ENCODE measurements around the gene ACAD11. TPM values are rescaled to one million over a fixed set of nuclear protein-coding genes. Genes with fewer than 3 reads are reported as not detected.
"Not testable (repeated sequence)": the region's sequence is repeated elsewhere in the genome, so short reads cannot be mapped to it uniquely, and the experiment has no call there.

The ACAD11 gene
- total RNA-seq, 1 donor from 2014 or later: 26.5 TPM

- no peaks in the 10 kb centered on the region for H3K36me3 ChIP-seq
- no peak overlapping the region for H3K27ac ChIP-seq
- H3K4me3 ChIP-seq: no peak overlapping the region
- TF ChIP-seq POLR2A (IDR thresholded peaks at IDR 0.05) (no peak), POLR2AphosphoS5 (IDR thresholded peaks at IDR 0.05; ENCODE audit: insufficient read depth in 1 of 2, low read depth in 1 of 2) (no peak)
- TF ChIP-seq, protein P1, sequence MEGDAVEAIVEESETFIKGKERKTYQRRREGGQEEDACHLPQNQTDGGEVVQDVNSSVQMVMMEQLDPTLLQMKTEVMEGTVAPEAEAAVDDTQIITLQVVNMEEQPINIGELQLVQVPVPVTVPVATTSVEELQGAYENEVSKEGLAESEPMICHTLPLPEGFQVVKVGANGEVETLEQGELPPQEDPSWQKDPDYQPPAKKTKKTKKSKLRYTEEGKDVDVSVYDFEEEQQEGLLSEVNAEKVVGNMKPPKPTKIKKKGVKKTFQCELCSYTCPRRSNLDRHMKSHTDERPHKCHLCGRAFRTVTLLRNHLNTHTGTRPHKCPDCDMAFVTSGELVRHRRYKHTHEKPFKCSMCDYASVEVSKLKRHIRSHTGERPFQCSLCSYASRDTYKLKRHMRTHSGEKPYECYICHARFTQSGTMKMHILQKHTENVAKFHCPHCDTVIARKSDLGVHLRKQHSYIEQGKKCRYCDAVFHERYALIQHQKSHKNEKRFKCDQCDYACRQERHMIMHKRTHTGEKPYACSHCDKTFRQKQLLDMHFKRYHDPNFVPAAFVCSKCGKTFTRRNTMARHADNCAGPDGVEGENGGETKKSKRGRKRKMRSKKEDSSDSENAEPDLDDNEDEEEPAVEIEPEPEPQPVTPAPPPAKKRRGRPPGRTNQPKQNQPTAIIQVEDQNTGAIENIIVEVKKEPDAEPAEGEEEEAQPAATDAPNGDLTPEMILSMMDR (IDR thresholded peaks at IDR 0.05): no peak
- intact Hi-C loops (cut with DNase I): no loop called here
- no peak for DNase-seq (ENCODE audit: extremely low spot score in 2 of 2)
- H3K9me3 ChIP-seq: no peaks in the 10 kb centered on the region
- H3K4me1 ChIP-seq: peaks cover 4% of the 10 kb centered on the region
- H3K27me3 ChIP-seq: no peaks in the 10 kb centered on the region
These were observed 103.0 kb downstream of the ACAD11 start for GRCh38 chr3:132556508-132557159.

DNA sequence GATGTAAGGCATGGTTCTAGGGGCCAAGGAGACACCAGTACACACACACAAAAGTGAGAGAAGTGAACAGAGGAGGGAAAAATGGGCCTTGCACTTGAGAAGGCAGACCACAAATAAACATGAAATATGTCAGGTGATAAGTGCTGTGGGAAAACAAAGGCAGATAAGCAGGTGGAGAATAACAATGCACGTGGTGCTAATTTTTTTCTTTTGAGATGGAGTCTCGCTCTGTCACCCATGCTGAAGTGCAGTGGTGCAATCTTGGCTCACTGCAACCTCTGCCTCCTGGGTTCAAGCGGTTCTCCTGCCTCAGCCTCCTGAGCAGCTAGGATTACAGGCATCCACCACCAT is 103.6 kb downstream of the ACAD11 start:
- DNase-seq (ENCODE audit: extremely low spot score in 2 of 2); H3K9me3 ChIP-seq; intact Hi-C loops (cut with DNase I); H3K4me3 ChIP-seq; H3K27ac ChIP-seq; H3K36me3 ChIP-seq; H3K4me1 ChIP-seq; H3K27me3 ChIP-seq: not testable (repeated sequence)

GRCh38 chr3:132555306-132556035 is 104.1 kb downstream of the ACAD11 start:
- H3K9me3 ChIP-seq: no peaks in the 10 kb centered on the region
- no peak overlapping the region for H3K27ac ChIP-seq
- intact Hi-C loops (cut with DNase I): no loop called here
- H3K36me3 ChIP-seq: no peaks in the 10 kb centered on the region
- DNase-seq (ENCODE audit: extremely low spot score in 2 of 2): no peak
- no peak overlapping the region for H3K4me3 ChIP-seq
- H3K4me1 ChIP-seq: peaks cover 4% of the 10 kb centered on the region
- H3K27me3 ChIP-seq: no peaks in the 10 kb centered on the region
- TF ChIP-seq POLR2A (IDR thresholded peaks at IDR 0.05): no peak
- TF ChIP-seq, protein P1 (IDR thresholded peaks at IDR 0.05): no peak
- TF ChIP-seq POLR2AphosphoS5 (IDR thresholded peaks at IDR 0.05; ENCODE audit: insufficient read depth in 1 of 2, low read depth in 1 of 2): no peak

GRCh38 chr3:132554437-132554836 is 105.2 kb downstream of the ACAD11 start:
- no peak overlapping the region for H3K4me3 ChIP-seq
- H3K36me3 ChIP-seq: no peaks in the 10 kb centered on the region
- no peak for DNase-seq (ENCODE audit: extremely low spot score in 2 of 2)
- no peak overlapping the region for H3K27ac ChIP-seq
- no peaks in the 10 kb centered on the region for H3K9me3 ChIP-seq
- H3K27me3 ChIP-seq: no peaks in the 10 kb centered on the region
- TF ChIP-seq, protein P1 (IDR thresholded peaks at IDR 0.05): no peak
- no peak for TF ChIP-seq POLR2AphosphoS5 (IDR thresholded peaks at IDR 0.05; ENCODE audit: insufficient read depth in 1 of 2, low read depth in 1 of 2)
- TF ChIP-seq POLR2A (IDR thresholded peaks at IDR 0.05): no peak
- intact Hi-C loops (cut with DNase I): no loop called here
- H3K4me1 ChIP-seq: peaks cover 4% of the 10 kb centered on the region

- Histone ChIP-seq H3K4me3 (no peak overlapping the region), H3K27me3 (no peaks in the 10 kb centered on the region)
These were observed 105.8 kb downstream of the ACAD11 start for GRCh38 chr3:132553826-132554225.

More at GRCh38 chr3:132553826-132554225, 105.8 kb downstream of the ACAD11 start:
- no peaks in the 10 kb centered on the region for H3K9me3 ChIP-seq
- H3K36me3 ChIP-seq: no peaks in the 10 kb centered on the region
- TF ChIP-seq POLR2AphosphoS5 (IDR thresholded peaks at IDR 0.05; ENCODE audit: insufficient read depth in 1 of 2, low read depth in 1 of 2) (no peak), POLR2A (IDR thresholded peaks at IDR 0.05) (no peak)
- TF ChIP-seq, protein P1 (IDR thresholded peaks at IDR 0.05): no peak
- intact Hi-C loops (cut with DNase I): no loop called here
- no peak for DNase-seq (ENCODE audit: extremely low spot score in 2 of 2)
- no peak overlapping the region for H3K27ac ChIP-seq
- H3K4me1 ChIP-seq: peaks cover 4% of the 10 kb centered on the region
